ENCODE results near the gene KCNK6.
"Not testable (repeated sequence)": the region's sequence is repeated elsewhere in the genome, so short reads cannot be mapped to it uniquely, and the experiment has no call there.

KCNK6 gene

DNA sequence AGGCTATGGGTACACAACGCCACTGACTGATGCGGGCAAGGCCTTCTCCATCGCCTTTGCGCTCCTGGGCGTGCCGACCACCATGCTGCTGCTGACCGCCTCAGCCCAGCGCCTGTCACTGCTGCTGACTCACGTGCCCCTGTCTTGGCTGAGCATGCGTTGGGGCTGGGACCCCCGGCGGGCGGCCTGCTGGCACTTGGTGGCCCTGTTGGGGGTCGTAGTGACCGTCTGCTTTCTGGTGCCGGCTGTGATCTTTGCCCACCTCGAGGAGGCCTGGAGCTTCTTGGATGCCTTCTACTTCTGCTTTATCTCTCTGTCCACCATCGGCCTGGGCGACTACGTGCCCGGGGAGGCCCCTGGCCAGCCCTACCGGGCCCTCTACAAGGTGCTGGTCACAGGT lies 6.9 kb downstream of the KCNK6 start:
- Mint-ChIP-seq H3K9me3 (no peaks in the 10 kb centered on the region), H3K36me3 (ENCODE audit: low read depth) (peaks cover 19% of the 10 kb centered on the region), H3K27me3 (ENCODE audit: low read depth) (no peaks in the 10 kb centered on the region), H3K4me1 (ENCODE audit: low read depth) (peaks cover 13% of the 10 kb centered on the region), H3K4me3 (no peak overlapping the region), H3K27ac (no peak overlapping the region)

DNA sequence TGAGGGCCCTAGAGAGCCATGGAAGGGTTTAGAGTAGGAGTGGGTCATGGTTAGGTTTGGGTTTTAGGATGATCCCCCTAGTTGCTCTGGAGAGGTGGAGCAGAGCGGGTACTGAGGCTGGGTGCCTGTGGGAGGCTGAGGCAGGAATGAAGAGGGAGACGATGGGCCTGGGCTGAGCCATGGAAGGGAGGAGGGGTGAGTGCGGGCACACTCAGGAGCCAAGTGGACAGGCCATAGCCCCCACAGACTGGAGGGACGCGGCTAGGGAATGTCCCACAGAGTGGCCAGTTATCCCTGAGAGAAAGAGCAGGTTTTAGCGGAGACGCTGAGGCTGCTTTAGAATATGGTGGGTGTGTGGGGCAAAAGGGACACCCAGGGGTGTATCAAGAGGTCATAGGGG lies 10.0 kb downstream of the KCNK6 start:
- Mint-ChIP-seq H3K4me1 (ENCODE audit: low read depth) (peaks cover 3% of the 10 kb centered on the region), H3K4me3 (no peak overlapping the region), H3K27ac (no peak overlapping the region)

DNA sequence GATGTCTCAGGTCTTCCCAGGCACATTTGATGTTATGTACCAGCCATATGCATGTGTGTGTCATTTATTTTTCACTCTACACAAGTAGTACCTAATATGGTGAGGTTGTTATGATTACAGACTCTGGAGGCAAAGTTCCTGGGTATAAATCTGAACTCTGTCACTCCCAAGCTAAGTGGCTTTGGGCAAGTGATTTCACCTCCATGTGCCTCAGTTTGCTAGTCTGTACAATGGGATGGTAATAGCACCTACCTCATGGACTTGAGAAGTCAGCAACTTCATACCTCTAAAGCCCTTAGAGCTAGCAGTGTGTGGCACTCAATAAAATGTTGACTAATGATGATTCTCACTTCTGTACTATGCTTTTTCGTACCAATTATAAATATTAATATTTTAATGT lies 12.1 kb downstream of the KCNK6 start:
- Mint-ChIP-seq H3K27me3 (ENCODE audit: low read depth) (no peaks in the 10 kb centered on the region), H3K4me3 (no peak overlapping the region), H3K27ac (no peak overlapping the region), H3K36me3 (ENCODE audit: low read depth) (peaks cover 12% of the 10 kb centered on the region), H3K9me3 (no peaks in the 10 kb centered on the region), H3K4me1 (ENCODE audit: low read depth) (peaks cover 5% of the 10 kb centered on the region)

More for the DNA sequence above, 10.0 kb downstream of the KCNK6 start:
- Mint-ChIP-seq H3K36me3 (ENCODE audit: low read depth) (peaks cover 15% of the 10 kb centered on the region), H3K9me3 (no peaks in the 10 kb centered on the region), H3K27me3 (ENCODE audit: low read depth) (no peaks in the 10 kb centered on the region)

DNA sequence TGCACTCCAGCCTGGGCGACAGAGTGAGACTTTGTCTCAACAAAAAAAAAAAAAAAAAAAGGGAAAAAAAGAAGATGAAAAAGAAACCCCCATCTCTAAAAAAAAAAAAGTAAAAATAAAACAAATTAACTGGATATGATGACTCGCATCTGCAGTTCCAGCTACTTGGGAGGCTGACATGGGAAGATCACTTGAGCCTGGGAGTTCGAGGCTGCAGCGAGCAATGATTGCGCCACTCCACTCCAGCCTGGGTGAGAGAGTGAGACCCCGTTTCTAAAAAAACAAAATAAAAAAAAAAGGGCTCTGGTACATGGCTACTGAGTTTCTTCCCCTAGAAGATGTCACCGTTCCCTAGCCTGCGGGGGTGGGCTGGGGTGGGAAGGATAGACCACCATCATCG lies 13.6 kb downstream of the KCNK6 start:
- H3K36me3 Mint-ChIP-seq (ENCODE audit: low read depth): peaks cover 6% of the 10 kb centered on the region
- no peaks in the 10 kb centered on the region for H3K27me3 Mint-ChIP-seq (ENCODE audit: low read depth)
- peaks cover 10% of the 10 kb centered on the region for H3K4me1 Mint-ChIP-seq (ENCODE audit: low read depth)
- H3K9me3 Mint-ChIP-seq: no peaks in the 10 kb centered on the region
- H3K27ac Mint-ChIP-seq: no peak overlapping the region
- no peak overlapping the region for H3K4me3 Mint-ChIP-seq

DNA sequence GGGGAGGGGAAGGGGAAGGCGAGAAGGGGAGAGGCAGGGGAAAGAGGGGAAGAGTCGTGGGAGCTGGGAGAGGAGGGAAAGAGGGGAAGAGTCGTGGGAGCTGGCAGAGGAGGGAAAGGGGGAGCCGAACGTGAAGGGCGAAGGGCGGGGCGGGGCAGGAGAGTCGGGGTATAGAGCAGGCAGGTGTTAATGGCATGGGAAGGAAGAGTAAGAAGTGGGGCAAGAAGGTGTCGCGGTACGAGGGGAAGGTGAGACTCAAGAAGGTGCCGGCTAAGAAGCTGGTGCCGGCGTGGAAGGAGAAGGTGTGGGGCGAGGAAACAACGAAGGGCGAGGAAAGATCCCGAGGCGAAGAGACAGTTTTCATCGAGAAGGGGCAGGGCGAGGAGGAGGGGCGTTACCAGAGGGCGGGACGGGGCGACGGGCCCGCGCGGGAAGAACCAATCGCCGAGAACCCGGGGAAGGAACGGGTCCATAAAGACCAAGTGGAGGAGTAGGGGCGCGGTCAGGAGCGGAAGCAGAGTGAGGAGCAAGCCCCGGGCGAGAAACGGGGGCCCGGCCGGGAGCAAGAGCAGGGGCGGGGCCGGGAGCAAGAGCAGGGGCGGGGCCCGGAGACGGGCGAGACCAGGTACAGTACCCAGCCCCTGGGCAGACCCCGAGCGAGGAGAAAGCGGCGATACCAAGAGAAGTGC lies 16.4 kb downstream of the KCNK6 start:
- Mint-ChIP-seq H3K27ac (peak overlapping the region; percentile 99), H3K4me3 (peak overlapping the region; percentile 95), H3K36me3 (ENCODE audit: low read depth) (no peaks in the 10 kb centered on the region), H3K4me1 (ENCODE audit: low read depth) (peaks cover 14% of the 10 kb centered on the region), H3K27me3 (ENCODE audit: low read depth) (no peaks in the 10 kb centered on the region), H3K9me3 (no peaks in the 10 kb centered on the region)

DNA sequence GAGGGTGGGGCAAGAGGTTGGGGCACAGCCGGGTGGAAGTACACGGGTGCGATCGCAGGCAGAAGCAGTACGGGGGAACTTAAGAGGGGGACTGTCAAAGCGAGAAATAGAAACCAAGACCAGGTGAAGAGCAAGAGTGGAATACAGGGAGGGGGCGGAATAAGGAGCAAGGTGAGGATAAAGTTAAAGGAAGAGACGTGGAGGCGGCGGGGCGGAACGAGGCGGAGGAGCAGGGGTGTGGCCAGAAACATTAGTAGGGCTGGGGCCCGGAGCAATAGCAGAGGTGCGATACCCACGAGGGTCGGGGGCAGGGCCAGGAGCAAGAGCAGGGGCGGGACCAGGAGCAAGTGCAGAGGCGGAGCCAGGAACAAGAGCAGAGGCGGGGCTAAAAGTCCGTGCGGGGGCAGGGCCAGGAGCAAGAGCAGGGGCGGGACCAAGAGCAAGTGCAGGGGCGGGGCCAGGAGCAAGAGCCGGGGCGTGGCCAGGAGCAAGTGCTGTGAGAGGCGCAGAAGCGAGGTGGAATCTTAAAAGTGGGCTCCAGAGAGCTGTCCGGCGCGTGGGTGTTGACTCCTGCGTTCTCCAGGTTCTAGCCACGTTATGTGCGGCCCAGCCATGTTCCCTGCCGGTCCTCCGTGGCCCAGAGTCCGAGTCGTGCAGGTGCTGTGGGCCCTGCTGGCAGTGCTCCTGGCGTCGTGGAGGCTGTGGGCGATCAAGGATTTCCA lies 17.2 kb downstream of the KCNK6 start:
- peak overlapping the region; percentile 99 for H3K27ac Mint-ChIP-seq
- H3K4me1 Mint-ChIP-seq (ENCODE audit: low read depth): peaks cover 14% of the 10 kb centered on the region
- no peaks in the 10 kb centered on the region for H3K27me3 Mint-ChIP-seq (ENCODE audit: low read depth)
- no peaks in the 10 kb centered on the region for H3K9me3 Mint-ChIP-seq
- peak overlapping the region; percentile 95 for H3K4me3 Mint-ChIP-seq
- no peaks in the 10 kb centered on the region for H3K36me3 Mint-ChIP-seq (ENCODE audit: low read depth)

DNA sequence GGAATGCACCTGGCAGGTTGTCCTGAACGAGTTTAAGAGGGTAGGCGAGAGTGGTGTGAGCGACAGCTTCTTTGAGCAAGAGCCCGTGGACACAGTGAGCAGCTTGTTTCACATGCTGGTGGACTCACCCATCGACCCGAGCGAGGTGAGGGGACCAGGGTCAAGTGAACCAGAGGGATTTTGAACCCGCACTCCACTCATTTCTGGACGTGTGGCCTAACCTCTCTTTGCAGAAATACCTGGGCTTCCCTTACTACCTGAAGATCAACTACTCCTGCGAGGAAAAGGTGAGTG lies 17.7 kb downstream of the KCNK6 start:
- Mint-ChIP-seq H3K4me1 (ENCODE audit: low read depth) (peaks cover 14% of the 10 kb centered on the region), H3K27ac (peak overlapping the region; percentile 99), H3K9me3 (no peaks in the 10 kb centered on the region), H3K4me3 (peak overlapping the region; percentile 95), H3K36me3 (ENCODE audit: low read depth) (no peaks in the 10 kb centered on the region), H3K27me3 (ENCODE audit: low read depth) (no peaks in the 10 kb centered on the region)

DNA sequence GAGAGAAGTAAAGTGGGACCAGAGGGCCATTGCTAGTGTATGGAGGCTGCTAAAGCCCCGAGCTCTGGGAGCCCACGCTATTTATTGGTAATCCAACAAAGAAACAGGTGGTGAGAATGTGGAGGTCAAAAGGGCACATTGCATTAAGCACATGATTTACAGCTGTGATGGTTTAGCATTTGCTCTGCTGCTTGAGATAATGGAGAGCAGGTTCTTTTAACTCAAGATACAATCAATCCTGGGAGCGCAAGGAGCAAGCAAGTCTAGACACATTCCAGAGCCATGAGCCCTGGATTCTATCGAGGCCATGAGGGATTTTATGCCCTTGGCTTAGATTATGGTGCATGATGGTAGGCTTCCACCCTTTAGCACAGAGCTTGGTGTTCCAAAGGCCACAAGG lies 19.4 kb downstream of the KCNK6 start:
- H3K4me3 Mint-ChIP-seq; H3K27me3 Mint-ChIP-seq (ENCODE audit: low read depth); H3K36me3 Mint-ChIP-seq (ENCODE audit: low read depth); H3K27ac Mint-ChIP-seq; H3K9me3 Mint-ChIP-seq: not testable (repeated sequence)
- peaks cover 14% of the 10 kb centered on the region for H3K4me1 Mint-ChIP-seq (ENCODE audit: low read depth)

DNA sequence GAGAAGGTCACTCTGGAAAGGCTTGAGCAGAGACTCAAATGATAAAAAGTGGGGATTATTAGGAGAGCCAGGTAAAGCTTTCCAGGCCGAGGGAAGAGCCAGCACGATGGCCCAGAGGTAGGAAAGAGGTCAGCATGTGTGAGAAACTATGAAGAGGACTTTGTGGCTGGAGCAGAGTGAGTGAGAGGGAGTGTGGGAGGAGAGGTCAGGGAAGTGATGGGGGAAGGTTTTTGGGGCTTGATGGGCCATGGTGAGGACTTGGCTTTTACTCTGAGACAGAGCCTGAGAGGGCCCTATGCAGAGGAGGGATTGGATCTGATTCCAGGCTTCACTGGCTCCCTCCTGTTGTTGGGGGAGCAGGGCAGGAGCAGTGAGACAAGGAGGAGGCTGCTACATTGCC lies 21.3 kb downstream of the KCNK6 start:
- no peaks in the 10 kb centered on the region for H3K9me3 Mint-ChIP-seq

DNA sequence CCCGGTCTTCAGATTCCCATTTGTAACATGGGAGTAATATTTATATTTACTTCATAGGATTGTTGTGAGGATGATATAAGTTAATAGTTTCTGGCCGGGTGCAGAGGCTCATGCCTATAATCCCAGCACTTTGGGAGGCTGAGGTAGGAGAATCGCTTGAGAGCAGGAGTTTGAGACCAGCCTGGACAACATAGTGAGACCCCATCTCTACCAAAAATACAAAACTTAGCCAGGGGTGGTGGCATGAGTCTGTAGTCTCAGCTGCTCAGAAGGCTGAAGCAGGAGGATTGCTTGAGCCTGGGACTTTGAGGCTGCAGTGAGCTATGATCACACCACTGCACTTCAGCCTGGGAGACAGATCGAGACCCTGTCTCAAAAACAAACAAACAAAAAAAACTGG lies 27.2 kb downstream of the KCNK6 start:
- peaks cover 2% of the 10 kb centered on the region for H3K36me3 Mint-ChIP-seq (ENCODE audit: low read depth)
- no peaks in the 10 kb centered on the region for H3K9me3 Mint-ChIP-seq
- no peak overlapping the region for H3K27ac Mint-ChIP-seq
- H3K4me3 Mint-ChIP-seq: no peak overlapping the region
- no peaks in the 10 kb centered on the region for H3K4me1 Mint-ChIP-seq (ENCODE audit: low read depth)
- H3K27me3 Mint-ChIP-seq (ENCODE audit: low read depth): no peaks in the 10 kb centered on the region

More for the DNA sequence above, 21.3 kb downstream of the KCNK6 start:
- Mint-ChIP-seq H3K27me3 (ENCODE audit: low read depth) (no peaks in the 10 kb centered on the region), H3K4me3 (no peak overlapping the region), H3K36me3 (ENCODE audit: low read depth) (no peaks in the 10 kb centered on the region), H3K27ac (no peak overlapping the region), H3K4me1 (ENCODE audit: low read depth) (peaks cover 14% of the 10 kb centered on the region)

DNA sequence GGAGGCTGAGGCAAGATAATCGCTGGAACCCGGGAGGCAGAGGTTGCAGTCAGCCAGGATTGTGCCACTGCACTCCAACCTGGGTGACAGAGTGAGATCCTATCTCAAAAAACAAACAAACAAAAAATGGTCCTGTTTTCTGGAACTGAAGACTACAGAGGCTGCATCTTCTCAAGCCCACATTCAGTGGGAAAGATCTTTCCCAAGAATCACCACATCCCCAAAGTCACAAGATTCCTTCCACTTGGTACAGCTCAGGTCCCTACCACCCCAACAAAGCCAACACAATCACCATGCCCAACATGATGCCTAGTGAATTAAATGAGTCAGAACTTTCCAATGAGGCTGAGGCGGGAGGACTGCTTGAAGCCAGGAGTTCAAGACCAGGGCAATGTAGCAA lies 31.2 kb downstream of the KCNK6 start:
- Mint-ChIP-seq H3K27ac (peak overlapping the region; percentile 29), H3K4me3 (no peak overlapping the region), H3K9me3 (no peaks in the 10 kb centered on the region), H3K36me3 (ENCODE audit: low read depth) (peaks cover 2% of the 10 kb centered on the region), H3K4me1 (ENCODE audit: low read depth) (no peaks in the 10 kb centered on the region), H3K27me3 (ENCODE audit: low read depth) (peaks cover under 1% of the 10 kb centered on the region)

DNA sequence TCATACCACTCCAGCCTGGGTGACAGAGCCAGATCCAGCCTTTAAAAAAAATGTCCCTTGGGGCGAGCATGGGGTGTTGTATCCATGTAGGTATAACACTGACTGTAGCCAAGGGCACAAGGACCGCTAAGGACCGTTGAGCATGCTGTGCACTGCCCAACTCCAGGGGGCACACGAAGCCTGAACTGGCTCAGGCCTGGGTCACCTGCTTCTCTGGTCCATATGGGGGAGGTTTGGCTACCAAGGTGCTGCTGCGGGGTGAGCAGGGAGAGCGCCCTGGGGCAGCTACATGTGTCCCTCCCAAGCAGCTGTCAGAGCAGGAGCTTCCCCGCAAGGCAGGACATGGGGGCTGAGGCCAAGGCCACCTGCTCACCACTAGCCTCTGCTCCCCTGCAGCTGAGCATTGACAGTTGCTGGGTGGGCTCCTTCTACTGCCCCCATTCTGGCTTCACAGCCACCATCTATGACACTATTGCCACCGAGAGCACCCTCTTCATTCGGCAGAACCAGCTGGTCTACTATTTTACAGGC lies 32.3 kb downstream of the KCNK6 start:
- no peak overlapping the region for H3K27ac Mint-ChIP-seq
- no peaks in the 10 kb centered on the region for H3K9me3 Mint-ChIP-seq
- H3K27me3 Mint-ChIP-seq (ENCODE audit: low read depth): peaks cover 5% of the 10 kb centered on the region
- H3K4me1 Mint-ChIP-seq (ENCODE audit: low read depth): no peaks in the 10 kb centered on the region
- H3K36me3 Mint-ChIP-seq (ENCODE audit: low read depth): no peaks in the 10 kb centered on the region
- H3K4me3 Mint-ChIP-seq: no peak overlapping the region

DNA sequence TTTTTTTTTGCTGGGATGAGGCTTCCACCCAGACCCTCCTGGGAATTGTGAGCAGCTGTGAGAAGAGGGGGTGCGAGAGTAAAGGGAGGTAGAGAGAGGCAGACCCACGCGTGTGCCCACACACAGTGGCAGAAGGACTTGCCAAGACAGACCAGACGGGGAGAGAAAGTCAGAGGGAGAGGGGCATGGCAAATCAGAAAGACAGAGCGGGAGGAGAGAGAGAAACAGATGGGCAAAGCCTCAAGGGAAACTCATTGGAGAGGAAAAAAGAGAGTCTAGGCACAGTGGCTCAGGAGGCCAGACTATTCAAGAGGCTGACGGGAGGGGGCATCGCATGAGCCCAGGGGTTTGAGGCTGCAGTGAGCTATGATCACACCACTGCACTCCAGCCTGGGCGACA lies 33.0 kb downstream of the KCNK6 start:
- H3K36me3 Mint-ChIP-seq (ENCODE audit: low read depth): no peaks in the 10 kb centered on the region
- H3K27me3 Mint-ChIP-seq (ENCODE audit: low read depth): peaks cover 5% of the 10 kb centered on the region
- no peaks in the 10 kb centered on the region for H3K4me1 Mint-ChIP-seq (ENCODE audit: low read depth)
- no peak overlapping the region for H3K27ac Mint-ChIP-seq
- no peaks in the 10 kb centered on the region for H3K9me3 Mint-ChIP-seq
- no peak overlapping the region for H3K4me3 Mint-ChIP-seq

DNA sequence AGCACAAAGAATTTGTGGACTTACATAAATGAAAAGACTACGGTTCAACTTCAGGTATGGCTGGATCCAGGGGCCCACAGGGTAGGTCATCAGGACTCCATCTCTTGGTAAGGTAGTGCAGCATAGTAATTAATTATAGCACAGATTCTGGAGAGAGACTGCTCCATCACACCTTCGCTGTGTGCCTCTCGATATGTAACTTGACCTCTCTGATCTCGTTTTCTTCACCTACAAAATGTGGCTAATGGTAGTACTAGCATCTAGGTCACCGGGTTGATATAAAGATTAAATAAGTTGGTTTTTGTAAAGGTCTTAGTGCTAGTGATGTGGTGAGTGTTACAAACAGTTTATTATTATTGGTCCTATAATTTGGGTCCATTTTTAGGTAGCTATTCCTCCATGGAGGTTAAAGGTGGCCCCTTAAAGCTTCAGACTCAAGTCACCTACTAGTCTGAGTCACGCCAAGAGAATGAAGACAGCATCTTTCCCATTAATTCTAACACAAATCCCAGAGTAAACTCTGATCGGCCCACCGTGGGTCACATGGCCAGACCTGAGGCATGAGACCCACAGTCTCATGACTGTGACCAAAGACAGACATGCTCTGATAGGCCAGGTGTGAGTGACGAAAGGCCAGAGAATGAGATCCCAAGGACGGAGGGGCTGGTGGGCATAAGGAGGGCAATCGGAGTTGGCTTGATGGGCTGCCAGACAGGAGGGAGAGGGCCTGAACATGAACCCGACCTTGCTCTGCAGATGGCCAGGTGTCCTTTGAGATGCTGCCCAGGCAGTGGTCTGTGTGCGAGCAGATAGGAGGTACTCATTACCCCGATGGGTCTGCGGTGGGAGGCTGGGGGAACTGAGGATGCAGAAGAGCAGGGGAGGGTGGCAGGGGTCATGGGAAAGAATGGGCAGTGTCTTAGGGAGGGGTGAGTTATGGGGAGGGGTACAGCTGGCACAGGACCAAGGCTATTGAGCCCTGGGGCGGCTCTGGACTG lies 36.4 kb downstream of the KCNK6 start:
- Mint-ChIP-seq H3K4me1 (ENCODE audit: low read depth) (peaks cover 5% of the 10 kb centered on the region), H3K27me3 (ENCODE audit: low read depth) (peaks cover 20% of the 10 kb centered on the region), H3K36me3 (ENCODE audit: low read depth) (no peaks in the 10 kb centered on the region), H3K27ac (no peak overlapping the region), H3K9me3 (no peaks in the 10 kb centered on the region), H3K4me3 (no peak overlapping the region)
